ENCODE results near the gene ARHGEF2. TPM values are rescaled to one million over a fixed set of nuclear protein-coding genes. Genes with fewer than 3 reads are reported as not detected.

ARHGEF2 gene
- total RNA-seq, 6 experiments from 2014 or later: 82.0 to 94.6 (median 83.9) TPM

DNA sequence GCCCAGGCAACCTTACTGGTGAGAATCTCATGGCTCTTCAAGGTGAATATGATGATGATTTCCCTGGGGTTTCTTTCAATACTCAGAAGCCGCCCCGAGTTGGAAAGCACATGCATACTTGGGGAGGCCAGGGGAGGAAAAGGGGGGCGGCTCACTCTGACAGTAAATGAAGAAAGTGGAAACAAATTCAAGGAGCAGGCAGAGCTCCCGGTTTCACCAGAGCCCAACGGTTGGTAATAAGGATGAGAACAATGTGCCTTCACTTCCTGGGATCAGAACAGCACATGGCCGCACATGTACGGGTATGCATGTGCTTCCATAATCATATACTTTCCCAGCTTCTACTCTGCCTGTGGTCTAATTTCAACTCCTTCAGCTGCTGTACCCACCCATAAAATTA lies 3.8 kb upstream of the ARHGEF2 start:
- Mint-ChIP-seq H3K4me3 (peak overlapping the region; percentile 90), H3K36me3 (ENCODE audit: low read depth) (peaks cover 10% of the 10 kb centered on the region), H3K4me1 (ENCODE audit: low read depth) (peaks cover 58% of the 10 kb centered on the region), H3K27me3 (ENCODE audit: insufficient read depth) (no peaks in the 10 kb centered on the region; the same call in none of the 2 replicates), H3K27ac (peak overlapping the region; percentile 95), H3K9me3 (no peaks in the 10 kb centered on the region)
- TF ChIP-seq, protein P1, sequence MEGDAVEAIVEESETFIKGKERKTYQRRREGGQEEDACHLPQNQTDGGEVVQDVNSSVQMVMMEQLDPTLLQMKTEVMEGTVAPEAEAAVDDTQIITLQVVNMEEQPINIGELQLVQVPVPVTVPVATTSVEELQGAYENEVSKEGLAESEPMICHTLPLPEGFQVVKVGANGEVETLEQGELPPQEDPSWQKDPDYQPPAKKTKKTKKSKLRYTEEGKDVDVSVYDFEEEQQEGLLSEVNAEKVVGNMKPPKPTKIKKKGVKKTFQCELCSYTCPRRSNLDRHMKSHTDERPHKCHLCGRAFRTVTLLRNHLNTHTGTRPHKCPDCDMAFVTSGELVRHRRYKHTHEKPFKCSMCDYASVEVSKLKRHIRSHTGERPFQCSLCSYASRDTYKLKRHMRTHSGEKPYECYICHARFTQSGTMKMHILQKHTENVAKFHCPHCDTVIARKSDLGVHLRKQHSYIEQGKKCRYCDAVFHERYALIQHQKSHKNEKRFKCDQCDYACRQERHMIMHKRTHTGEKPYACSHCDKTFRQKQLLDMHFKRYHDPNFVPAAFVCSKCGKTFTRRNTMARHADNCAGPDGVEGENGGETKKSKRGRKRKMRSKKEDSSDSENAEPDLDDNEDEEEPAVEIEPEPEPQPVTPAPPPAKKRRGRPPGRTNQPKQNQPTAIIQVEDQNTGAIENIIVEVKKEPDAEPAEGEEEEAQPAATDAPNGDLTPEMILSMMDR (IDR thresholded peaks at IDR 0.05): no peak
- DNase-seq: no peak

DNA sequence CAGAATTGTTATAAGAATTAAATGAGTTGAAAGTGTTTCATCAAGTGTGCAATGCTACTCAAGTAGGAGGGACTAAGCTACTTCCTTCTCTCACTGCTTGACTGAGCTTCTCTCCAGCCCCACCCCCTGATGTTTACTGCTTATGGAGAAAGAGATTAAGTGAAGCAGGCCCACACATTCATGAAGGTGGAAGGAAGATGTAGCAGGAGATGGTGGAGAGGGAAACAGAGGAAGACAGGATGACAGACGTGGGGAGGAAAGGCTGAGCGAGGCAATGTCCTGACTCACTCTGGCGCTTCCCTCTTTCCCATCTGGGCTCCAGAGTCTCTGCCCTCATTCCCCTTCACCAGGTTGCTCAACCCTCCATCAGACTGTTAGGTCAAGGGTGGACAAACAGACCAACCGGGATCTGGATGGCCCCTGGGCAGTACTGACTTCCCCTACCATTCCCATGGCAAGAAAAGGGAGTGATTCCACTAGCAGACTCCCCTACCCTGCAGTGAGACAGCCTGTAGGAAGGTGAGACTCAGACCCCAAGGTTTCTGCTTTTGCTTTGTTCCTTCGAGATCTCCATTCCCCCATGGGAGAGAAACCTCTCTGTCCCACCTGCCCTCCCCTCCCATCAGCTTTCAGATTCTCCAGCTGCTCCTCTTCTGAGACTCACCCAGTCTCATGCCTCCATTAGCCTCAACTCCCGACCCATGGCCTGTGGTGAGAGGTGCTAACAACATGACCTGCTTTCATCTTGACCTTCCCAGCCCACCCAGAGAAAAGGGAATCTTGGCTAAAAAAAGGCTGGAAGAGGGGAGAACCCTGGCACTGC lies 3.1 kb upstream of the ARHGEF2 start:
- TF ChIP-seq, protein P1 (IDR thresholded peaks at IDR 0.05): no peak
- peak; percentile 62 for DNase-seq
- no peaks in the 10 kb centered on the region; the same call in none of the 2 replicates for H3K27me3 Mint-ChIP-seq (ENCODE audit: insufficient read depth)
- peak overlapping the region; percentile 90 for H3K4me3 Mint-ChIP-seq
- H3K36me3 Mint-ChIP-seq (ENCODE audit: low read depth): peaks cover 10% of the 10 kb centered on the region
- H3K27ac Mint-ChIP-seq: peak overlapping the region; percentile 95
- H3K4me1 Mint-ChIP-seq (ENCODE audit: low read depth): peaks cover 64% of the 10 kb centered on the region
- H3K9me3 Mint-ChIP-seq: no peaks in the 10 kb centered on the region

DNA sequence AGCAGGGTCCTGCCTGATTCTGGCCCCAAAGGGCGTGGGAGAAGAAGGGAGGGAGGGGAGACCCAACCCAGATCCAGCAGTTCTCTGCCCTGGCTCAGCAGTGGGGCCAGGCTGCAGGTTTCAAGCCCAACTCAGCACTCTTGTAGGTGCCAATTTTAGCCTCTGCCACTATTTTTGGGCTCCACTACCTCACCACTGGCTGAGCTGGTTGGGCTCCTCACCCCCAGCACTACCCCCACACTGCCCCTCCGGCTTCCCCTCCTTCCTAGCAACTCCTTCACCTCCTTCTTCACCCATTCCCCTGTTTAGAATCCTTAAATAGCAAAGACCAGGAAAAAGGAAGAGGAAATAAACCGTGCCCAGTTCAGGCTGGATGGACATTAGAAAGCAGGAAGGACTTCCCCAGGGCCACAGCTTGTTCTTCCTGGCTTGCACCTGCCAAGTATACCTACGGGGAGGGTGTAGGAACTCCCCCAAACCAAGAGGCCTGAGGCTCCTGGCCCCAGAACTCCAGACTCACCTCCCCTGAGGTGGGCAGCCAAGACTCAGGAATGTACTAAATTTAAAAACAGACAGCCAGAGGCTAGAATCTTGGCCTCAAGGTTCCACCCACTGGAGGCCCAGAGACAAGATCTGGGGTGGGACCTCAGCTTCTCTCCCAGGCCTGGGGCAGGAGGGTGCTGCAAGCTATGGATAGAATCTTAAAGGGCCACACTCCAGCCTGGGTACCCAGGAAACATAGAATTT lies 1.4 kb upstream of the ARHGEF2 start:
- Mint-ChIP-seq H3K9me3 (no peaks in the 10 kb centered on the region), H3K27ac (peak overlapping the region; percentile 95), H3K4me3 (peak overlapping the region; percentile 90), H3K27me3 (ENCODE audit: insufficient read depth) (no peaks in the 10 kb centered on the region; the same call in none of the 2 replicates), H3K36me3 (ENCODE audit: low read depth) (peaks cover 10% of the 10 kb centered on the region), H3K4me1 (ENCODE audit: low read depth) (peaks cover 81% of the 10 kb centered on the region)
- DNase-seq: no peak
- TF ChIP-seq, protein P1 (IDR thresholded peaks at IDR 0.05): no peak

DNA sequence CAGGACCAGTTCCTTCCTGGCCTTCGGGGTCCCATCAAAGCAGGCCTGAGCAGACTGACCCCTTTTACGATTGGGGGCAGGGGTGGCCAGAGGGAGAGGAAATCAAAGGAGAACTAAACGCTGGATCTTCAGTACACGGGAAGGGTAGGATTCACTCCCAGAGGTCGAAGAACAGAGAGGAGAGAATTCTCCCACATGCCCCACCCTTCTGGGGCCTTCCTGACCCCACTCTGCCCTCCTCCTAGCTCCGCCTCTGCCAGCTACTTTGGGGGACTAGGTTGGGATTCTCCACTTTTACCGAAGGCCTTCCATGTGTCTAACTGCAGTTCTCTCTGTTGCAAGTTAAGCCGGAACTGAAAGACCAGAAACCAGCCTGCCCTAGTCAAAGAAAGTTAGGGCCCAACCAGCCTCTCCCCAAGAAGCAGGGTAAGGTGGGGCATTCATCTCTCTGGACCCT lies 654 bp upstream of the ARHGEF2 start:
- peak overlapping the region; percentile 90 for H3K4me3 Mint-ChIP-seq
- TF ChIP-seq, protein P1 (IDR thresholded peaks at IDR 0.05): no peak
- H3K36me3 Mint-ChIP-seq (ENCODE audit: low read depth): peaks cover 10% of the 10 kb centered on the region
- H3K9me3 Mint-ChIP-seq: no peaks in the 10 kb centered on the region
- H3K27me3 Mint-ChIP-seq (ENCODE audit: insufficient read depth): no peaks in the 10 kb centered on the region; the same call in none of the 2 replicates
- peaks cover 82% of the 10 kb centered on the region for H3K4me1 Mint-ChIP-seq (ENCODE audit: low read depth)
- peak overlapping the region; percentile 95 for H3K27ac Mint-ChIP-seq
- DNase-seq: no peak

DNA sequence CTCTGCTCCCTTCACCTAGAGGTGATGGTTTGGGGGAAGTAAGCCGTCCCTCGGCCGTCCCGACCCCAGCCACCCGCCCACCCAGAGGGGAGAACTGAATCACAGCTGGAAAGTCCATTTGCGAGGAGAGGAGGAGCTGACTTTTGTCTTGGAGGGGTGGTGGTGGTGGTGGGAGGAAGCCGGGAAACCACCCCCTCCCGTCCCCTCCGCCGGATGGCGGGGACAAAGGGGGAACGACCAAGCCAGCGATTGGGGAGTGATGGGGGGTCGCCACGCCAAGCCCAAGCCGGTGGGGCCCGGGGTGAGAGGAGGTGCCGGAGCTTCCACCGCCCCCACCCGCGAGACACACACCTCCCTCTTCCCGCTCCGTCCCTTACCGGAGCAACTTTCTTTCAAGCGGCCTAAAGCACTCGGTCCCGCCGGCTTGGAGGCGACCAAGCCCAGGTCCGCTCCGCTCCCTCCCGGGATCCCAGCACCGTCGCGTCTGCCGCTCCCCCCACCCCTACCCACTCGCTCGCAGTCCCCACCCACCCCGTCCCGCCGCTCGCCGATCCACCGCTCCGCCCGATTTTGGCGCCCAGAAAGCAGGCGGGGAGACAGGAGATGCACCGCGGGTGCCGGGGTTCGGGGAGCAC lies 540 bp downstream of the ARHGEF2 start:
- H3K36me3 Mint-ChIP-seq (ENCODE audit: low read depth): peaks cover 11% of the 10 kb centered on the region
- TF ChIP-seq, protein P1 (IDR thresholded peaks at IDR 0.05): no peak
- H3K27me3 Mint-ChIP-seq (ENCODE audit: insufficient read depth): no peaks in the 10 kb centered on the region; the same call in none of the 2 replicates
- DNase-seq: no peak
- no peaks in the 10 kb centered on the region for H3K9me3 Mint-ChIP-seq
- H3K4me1 Mint-ChIP-seq (ENCODE audit: low read depth): peaks cover 78% of the 10 kb centered on the region
- peak overlapping the region; percentile 90 for H3K4me3 Mint-ChIP-seq
- H3K27ac Mint-ChIP-seq: peak overlapping the region; percentile 95
